ENCODE results near the gene AKAP13. TPM values are rescaled to one million over a fixed set of nuclear protein-coding genes. Genes with fewer than 3 reads are reported as not detected.

Gene AKAP13
- total RNA-seq, 1 experiment from 2014 or later: 49.6 TPM

DNA sequence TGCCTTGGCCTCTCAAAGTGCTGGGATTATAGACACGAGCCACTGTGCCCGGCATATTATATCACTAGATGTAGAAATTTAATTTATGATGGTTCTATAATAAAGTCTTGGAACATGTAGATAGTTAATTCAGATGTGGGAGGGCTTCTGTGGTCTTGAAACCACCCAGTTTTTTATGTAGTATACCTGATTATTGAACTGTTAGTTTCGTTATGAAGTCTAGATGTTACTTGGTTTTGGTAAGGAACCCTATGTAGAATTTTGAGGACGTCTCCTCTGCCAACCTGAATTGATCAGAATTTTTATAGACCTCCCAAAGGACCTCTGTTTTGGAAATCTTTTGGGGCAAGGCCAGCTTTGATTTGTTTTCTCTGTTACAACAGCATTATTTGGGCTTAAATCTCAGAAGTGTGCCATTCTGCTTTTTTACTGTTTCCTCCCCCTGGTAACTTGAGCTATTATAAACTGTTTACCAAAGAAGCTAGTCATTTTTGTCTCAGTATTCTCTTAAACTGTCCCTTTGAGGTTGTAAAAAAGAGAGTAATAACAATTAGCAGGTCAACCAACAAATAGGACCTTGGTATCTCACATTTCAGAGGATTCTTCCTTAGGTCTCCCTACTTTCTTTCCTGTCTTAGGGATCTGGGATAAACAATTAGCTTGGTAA is 20.8 kb downstream of the AKAP13 start:
- TF ChIP-seq, protein P1, sequence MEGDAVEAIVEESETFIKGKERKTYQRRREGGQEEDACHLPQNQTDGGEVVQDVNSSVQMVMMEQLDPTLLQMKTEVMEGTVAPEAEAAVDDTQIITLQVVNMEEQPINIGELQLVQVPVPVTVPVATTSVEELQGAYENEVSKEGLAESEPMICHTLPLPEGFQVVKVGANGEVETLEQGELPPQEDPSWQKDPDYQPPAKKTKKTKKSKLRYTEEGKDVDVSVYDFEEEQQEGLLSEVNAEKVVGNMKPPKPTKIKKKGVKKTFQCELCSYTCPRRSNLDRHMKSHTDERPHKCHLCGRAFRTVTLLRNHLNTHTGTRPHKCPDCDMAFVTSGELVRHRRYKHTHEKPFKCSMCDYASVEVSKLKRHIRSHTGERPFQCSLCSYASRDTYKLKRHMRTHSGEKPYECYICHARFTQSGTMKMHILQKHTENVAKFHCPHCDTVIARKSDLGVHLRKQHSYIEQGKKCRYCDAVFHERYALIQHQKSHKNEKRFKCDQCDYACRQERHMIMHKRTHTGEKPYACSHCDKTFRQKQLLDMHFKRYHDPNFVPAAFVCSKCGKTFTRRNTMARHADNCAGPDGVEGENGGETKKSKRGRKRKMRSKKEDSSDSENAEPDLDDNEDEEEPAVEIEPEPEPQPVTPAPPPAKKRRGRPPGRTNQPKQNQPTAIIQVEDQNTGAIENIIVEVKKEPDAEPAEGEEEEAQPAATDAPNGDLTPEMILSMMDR (IDR thresholded peaks at IDR 0.05; ENCODE audit: insufficient read depth in 1 of 2, low read depth in 1 of 2, low read length in 1 of 2, severe bottlenecking in 1 of 2, unreplicated experiment in 1 of 2): no peak
- no peak for DNase-seq
- CTCF ChIA-PET: no interaction called here
- Mint-ChIP-seq H3K36me3 (ENCODE audit: insufficient read depth, unreplicated experiment) (no peaks in the 10 kb centered on the region), H3K4me3 (ENCODE audit: unreplicated experiment) (no peak overlapping the region), H3K4me1 (ENCODE audit: low read depth, unreplicated experiment) (peaks cover 17% of the 10 kb centered on the region), H3K27me3 (ENCODE audit: insufficient read depth, unreplicated experiment) (no peaks in the 10 kb centered on the region), H3K27ac (ENCODE audit: unreplicated experiment) (no peak overlapping the region), H3K9me3 (ENCODE audit: unreplicated experiment) (no peaks in the 10 kb centered on the region)
- H3K27me3 ChIP-seq (replicated peaks; ENCODE audit: control insufficient read depth, insufficient read depth, low read length): no peaks in the 10 kb centered on the region
- no peaks in the 10 kb centered on the region for H3K9me3 ChIP-seq
- H3K4me1 ChIP-seq: peaks cover 13% of the 10 kb centered on the region
- intact Hi-C loops (cut with micrococcal nuclease; ENCODE audit: unreplicated experiment): no loop called here
- no TSS peak for BruUV-seq (replicated peaks)
- POLR2A ChIA-PET: no interaction called here
- H3K36me3 ChIP-seq (ENCODE audit: control insufficient read depth, insufficient read depth, low read length): no peaks in the 10 kb centered on the region
- H3K4me3 ChIP-seq (ENCODE audit: low read depth, low read length): no peak overlapping the region

DNA sequence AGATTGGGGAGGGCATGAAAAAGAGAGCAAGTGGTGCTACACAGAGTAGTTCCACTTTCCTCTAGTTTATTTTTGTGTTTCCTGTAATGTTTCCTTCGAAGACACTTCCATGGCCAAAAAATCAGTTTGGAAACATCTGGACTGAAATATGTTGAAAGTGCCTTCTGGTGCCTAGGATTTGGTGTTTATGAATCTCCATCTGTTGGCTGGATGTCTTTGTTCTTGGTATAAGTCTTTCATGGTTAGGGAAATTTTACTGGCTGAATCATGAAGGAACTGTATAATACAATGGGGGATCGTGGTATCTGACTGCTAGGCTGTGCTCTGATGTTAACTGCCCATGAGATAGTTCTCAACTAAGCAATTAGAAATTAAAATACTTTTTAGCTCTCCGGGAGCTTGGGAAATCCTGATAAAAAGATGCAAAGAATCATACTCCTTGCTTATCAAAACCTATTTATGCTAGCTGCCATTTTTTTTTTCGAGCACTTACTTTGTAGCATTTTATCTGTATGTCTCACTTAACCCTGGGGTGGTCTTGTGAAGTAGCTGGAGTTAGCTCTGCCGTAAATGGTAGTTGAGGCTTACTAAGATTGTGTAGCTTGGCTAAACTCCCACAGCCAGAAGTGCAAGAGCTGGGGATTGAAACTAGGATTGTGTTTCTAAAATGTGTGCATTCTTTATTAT is 21.9 kb downstream of the AKAP13 start:
- no peaks in the 10 kb centered on the region for H3K9me3 Mint-ChIP-seq (ENCODE audit: unreplicated experiment)
- no peak overlapping the region for H3K4me3 ChIP-seq (ENCODE audit: low read depth, low read length)
- TF ChIP-seq, protein P1 (IDR thresholded peaks at IDR 0.05; ENCODE audit: insufficient read depth in 1 of 2, low read depth in 1 of 2, low read length in 1 of 2, severe bottlenecking in 1 of 2, unreplicated experiment in 1 of 2): no peak
- H3K27me3 Mint-ChIP-seq (ENCODE audit: insufficient read depth, unreplicated experiment): no peaks in the 10 kb centered on the region
- H3K4me3 Mint-ChIP-seq (ENCODE audit: unreplicated experiment): no peak overlapping the region
- peaks cover 13% of the 10 kb centered on the region for H3K4me1 ChIP-seq
- H3K27ac Mint-ChIP-seq (ENCODE audit: unreplicated experiment): no peak overlapping the region
- intact Hi-C loops (cut with micrococcal nuclease; ENCODE audit: unreplicated experiment): no loop called here
- DNase-seq: no peak
- CTCF ChIA-PET: interaction anchor here (0.9 kb wide), 1 partner anchor 8 kb away, joined by 3 read pairs; no protein-coding TSS in a partner anchor
- POLR2A ChIA-PET: no interaction called here
- no peaks in the 10 kb centered on the region for H3K36me3 ChIP-seq (ENCODE audit: control insufficient read depth, insufficient read depth, low read length)
- H3K4me1 Mint-ChIP-seq (ENCODE audit: low read depth, unreplicated experiment): peaks cover 19% of the 10 kb centered on the region
- no TSS peak for BruUV-seq (replicated peaks)
- no peaks in the 10 kb centered on the region for H3K9me3 ChIP-seq
- no peaks in the 10 kb centered on the region for H3K36me3 Mint-ChIP-seq (ENCODE audit: insufficient read depth, unreplicated experiment)
- no peaks in the 10 kb centered on the region for H3K27me3 ChIP-seq (replicated peaks; ENCODE audit: control insufficient read depth, insufficient read depth, low read length)

DNA sequence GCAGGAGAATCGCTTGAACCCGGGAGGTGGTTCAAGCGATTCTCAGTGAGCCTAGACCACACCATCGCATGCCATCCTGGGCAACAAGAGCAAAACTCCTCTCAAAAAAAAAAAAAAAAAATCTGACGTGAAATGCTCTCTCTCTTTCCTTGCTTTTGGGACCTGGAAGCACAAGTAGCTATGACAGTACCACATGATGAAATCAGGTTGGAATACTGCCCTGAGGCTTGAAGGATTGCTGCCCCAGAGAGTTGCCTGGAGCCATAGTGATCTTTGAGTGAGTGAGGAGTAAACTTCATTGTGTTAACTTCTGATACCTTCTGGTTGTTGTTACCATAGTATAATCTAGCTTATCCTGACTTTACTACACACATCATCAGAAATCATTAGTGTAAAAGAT is 23.3 kb downstream of the AKAP13 start:
- no peaks in the 10 kb centered on the region for H3K27me3 Mint-ChIP-seq (ENCODE audit: insufficient read depth, unreplicated experiment)
- intact Hi-C loops (cut with micrococcal nuclease; ENCODE audit: unreplicated experiment): no loop called here
- H3K4me3 Mint-ChIP-seq (ENCODE audit: unreplicated experiment): no peak overlapping the region
- no peaks in the 10 kb centered on the region for H3K9me3 Mint-ChIP-seq (ENCODE audit: unreplicated experiment)
- H3K36me3 Mint-ChIP-seq (ENCODE audit: insufficient read depth, unreplicated experiment): no peaks in the 10 kb centered on the region
- CTCF ChIA-PET: interaction anchor here (0.6 to 0.9 kb wide), 2 partner anchors 9 to 12 kb away, joined by 3 read pairs; no protein-coding TSS in a partner anchor
- Histone ChIP-seq H3K4me3 (ENCODE audit: low read depth, low read length) (no peak overlapping the region), H3K36me3 (ENCODE audit: control insufficient read depth, insufficient read depth, low read length) (no peaks in the 10 kb centered on the region), H3K27me3 (replicated peaks; ENCODE audit: control insufficient read depth, insufficient read depth, low read length) (no peaks in the 10 kb centered on the region), H3K9me3 (no peaks in the 10 kb centered on the region), H3K4me1 (peaks cover 17% of the 10 kb centered on the region)
- no TSS peak for BruUV-seq (replicated peaks)
- TF ChIP-seq, protein P1 (IDR thresholded peaks at IDR 0.05; ENCODE audit: insufficient read depth in 1 of 2, low read depth in 1 of 2, low read length in 1 of 2, severe bottlenecking in 1 of 2, unreplicated experiment in 1 of 2): no peak
- peak in 1 of 2 experiments; percentile 27 for DNase-seq
- POLR2A ChIA-PET: no interaction called here
- H3K4me1 Mint-ChIP-seq (ENCODE audit: low read depth, unreplicated experiment): peaks cover 24% of the 10 kb centered on the region
- H3K27ac Mint-ChIP-seq (ENCODE audit: unreplicated experiment): peak overlapping the region; percentile 42
